C4-2B (cell line): ENCODE data around the gene PKLR.
A peak's percentile ranks its signal among the peaks of the same experiment; 100 is the strongest.

Experiments
- H3K27ac ChIP-seq: fragments of 450-650 bp; 2 replicates; pipeline ENCODE4 v1.5.1; 2017
- ZFX ChIP-seq: fragments of 450-650 bp; IDR thresholded peaks from 2 replicates; pipeline ENCODE4 v1.6.1; 2017
- TF ChIP-seq, protein P1 (sequence below): fragments of 450-650 bp; conservative IDR thresholded peaks from 2 replicates; pipeline ENCODE4 v1.5.1; 2017; ENCODE audit warnings: mild to moderate bottlenecking

The PKLR gene

DNA sequence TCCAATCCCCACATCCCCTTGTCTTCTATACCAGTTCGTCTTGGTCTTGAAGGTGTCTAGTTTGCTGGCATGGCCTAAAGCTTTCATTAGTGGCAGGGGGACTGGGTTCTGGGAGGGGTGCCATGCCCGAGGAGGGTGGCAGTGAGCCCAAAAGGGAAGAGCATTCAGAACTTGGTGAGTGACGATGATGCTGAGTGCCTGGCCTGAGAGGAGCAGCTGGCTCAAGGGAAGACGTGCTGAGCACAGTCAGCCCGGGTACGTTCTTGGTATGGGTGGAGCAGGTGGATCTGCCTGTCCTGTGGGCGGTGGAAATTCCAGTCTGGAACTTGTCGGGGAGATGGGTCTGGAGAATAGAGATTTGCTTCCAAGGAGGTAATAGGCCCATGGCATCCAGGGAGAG is 12.0 kb upstream of the PKLR start:
- TF ChIP-seq, protein P1, sequence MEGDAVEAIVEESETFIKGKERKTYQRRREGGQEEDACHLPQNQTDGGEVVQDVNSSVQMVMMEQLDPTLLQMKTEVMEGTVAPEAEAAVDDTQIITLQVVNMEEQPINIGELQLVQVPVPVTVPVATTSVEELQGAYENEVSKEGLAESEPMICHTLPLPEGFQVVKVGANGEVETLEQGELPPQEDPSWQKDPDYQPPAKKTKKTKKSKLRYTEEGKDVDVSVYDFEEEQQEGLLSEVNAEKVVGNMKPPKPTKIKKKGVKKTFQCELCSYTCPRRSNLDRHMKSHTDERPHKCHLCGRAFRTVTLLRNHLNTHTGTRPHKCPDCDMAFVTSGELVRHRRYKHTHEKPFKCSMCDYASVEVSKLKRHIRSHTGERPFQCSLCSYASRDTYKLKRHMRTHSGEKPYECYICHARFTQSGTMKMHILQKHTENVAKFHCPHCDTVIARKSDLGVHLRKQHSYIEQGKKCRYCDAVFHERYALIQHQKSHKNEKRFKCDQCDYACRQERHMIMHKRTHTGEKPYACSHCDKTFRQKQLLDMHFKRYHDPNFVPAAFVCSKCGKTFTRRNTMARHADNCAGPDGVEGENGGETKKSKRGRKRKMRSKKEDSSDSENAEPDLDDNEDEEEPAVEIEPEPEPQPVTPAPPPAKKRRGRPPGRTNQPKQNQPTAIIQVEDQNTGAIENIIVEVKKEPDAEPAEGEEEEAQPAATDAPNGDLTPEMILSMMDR = no peak
- TF ChIP-seq ZFX = no peak
- H3K27ac ChIP-seq = no peak overlapping the region

DNA sequence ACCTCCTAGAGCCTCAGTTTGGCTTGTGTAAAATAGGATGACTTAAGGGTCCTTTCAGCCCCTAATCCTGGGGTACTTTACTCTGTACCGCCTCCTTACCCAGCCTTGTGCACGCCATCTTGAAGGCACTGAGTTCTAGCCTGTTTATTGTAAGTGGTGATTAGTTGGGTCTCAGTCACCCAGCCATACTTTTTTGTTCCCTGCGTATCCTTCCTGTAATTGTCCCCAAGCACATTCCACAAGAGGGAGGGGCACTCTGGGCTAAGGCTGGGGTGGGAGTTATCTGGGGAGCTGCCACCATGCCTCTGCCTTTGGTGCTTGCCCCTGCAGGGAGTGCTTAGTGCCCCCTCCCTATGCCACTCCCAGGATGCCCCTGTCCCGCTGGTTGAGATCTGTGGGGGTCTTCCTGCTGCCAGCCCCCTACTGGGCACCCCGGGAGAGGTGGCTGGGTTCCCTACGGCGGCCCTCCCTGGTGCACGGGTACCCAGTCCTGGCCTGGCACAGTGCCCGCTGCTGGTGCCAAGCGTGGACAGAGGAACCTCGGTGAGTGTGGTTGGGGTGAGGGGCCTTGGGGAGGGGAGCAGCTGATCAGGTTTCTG is 8.3 kb upstream of the PKLR start:
- TF ChIP-seq, protein P1 = no peak
- peak overlapping the region; percentile 93 for H3K27ac ChIP-seq

DNA sequence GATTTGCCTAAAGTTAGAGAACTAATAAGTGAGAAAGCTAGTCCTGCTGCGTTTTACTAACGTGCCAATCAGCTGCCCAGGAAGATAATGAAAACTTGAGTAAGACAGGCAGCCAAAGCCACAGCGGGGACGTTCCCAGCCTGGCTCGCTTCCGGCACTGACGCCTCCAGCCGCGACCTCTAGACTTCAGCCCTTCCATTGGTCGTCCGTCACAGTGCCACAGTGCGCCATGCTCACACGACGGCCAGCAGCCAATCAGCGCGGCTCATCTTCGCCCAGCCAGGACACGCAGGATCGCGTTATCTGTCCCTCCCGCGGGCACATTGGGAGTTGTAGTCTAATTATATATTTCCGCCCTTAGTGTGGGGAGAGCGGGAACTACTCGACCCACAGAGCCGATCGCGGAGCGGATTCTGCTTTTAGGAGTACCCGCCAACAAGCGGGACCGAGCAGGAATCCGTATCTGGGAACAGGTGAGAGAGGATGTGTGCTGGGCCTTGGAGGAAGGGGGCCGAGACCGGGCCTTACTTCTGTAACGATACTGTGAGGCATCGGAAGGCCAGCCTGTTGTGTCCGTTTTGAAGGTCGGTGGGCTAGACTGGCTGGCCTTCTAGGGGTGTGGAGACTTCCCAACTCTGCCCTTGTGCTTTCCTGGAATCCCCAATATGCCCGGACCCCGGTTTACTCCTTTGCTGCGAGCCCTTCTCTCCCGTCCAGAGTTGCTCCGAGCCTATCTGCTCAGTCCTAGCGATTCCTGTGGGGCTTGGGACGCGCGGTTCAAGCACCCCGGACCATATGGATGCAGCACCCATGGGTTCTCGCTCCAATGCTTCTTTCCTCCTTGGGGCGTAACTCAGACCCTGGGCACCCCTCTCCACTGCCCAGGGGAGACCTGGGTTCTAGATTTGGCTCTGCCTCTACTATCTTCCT is 7.5 kb upstream of the PKLR start, which contains the start of gene FDPS:
FDPS (plus strand) TSS at position 374 of the 930 bp plus-strand sequence. CDS start 924 bp downstream, outside the sequence.
- peak within 1 kb of the TSS; percentile 93 for H3K27ac ChIP-seq
- TF ChIP-seq, protein P1 = no peak
- TF ChIP-seq ZFX = peak; percentile 25; the same call in 1 of the 2 replicates

DNA sequence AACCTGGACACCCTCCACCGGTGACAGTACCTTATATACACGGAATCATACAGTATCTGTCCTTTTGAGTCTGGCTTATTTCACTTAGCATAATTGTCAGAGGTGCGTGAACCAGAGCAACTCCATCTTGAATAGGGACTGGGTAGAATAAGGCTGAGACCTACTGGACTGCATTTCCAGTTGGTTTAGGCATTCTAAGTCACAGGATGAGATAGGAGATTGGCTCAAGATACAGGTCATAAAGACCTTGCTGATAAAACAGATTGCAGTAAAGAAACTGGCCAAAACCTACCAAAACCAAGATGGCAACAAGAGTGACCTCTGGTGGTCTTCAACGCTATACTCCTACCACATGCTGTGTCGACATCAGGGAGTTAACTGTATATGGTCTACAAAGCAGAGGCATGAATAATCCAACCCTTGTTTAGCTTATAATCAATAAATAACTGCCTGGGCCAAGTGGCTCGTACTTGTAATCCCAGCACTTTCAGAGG is 6.1 kb upstream of the PKLR start:
- peak overlapping the region; percentile 93 for H3K27ac ChIP-seq
- TF ChIP-seq, protein P1 = no peak
- no peak for TF ChIP-seq ZFX

DNA sequence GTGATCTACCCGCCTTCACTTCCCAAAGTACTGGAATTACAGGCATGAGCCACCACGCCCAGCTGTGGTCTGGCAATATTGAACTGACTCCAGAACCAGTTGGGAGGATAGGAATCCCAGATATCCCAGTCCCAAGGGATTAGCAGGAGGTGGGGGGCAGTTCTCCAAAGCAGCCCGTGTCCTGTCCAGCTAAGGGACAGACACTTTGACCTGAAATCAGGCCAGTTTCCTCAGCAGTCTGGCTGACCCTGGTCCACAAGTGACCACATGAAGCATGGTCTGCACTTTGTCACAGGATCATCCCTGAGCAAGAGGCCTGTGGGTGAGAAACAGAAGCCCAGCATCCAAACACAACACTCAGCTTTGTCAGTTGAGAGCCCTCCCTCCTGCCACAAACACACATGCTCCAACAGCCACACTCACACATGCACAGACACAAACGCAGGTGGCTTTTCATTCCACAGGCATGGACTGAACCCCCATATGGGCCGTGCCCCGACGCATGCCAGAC is 4.7 kb upstream of the PKLR start:
- no peak for TF ChIP-seq ZFX
- TF ChIP-seq, protein P1 = no peak
- no peak overlapping the region; the same call in 1 of the 2 replicates for H3K27ac ChIP-seq

DNA sequence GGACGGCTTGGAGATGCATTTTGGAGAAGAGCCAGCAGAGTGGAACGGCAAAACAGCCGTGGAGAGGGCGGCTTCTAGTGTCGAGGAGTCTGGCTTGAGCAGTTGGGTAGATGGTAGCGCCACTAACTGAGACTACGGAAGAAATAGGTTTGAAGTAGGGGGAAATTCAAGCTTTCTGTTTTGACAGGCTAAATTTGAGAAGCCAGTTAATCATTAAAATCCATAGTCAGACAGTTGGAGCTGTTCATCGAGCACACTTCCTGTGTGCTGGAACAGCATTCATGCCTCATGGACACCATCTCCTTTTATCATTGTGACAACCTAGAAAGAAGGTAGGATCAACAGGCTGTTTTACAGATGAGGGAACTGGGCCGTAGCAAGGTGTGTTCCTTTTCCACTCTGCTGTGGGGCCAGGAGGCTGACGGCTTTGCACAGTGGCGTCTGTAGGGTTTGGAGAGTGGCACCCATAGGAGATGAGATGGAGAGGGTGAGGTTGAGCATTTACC is 3.4 kb upstream of the PKLR start:
- H3K27ac ChIP-seq = no peak overlapping the region
- TF ChIP-seq, protein P1 = no peak
- no peak for TF ChIP-seq ZFX
